Heart right ventricle (tissue), 16 donors: ENCODE measurements around the gene RNF212B. TPM values are rescaled to one million over a fixed set of nuclear protein-coding genes. Genes with fewer than 3 reads are reported as not detected.
A peak's percentile ranks its signal among the peaks of the same experiment; 100 is the strongest.

Source experiments
- ATAC-seq, 8 donors: fragments of 200-7000 bp; cut with Tn5 transposase; one replicate each; pipeline ENCODE4 v1.9.1; 2020; ENCODE audit warnings: mild to moderate bottlenecking in 8 of 8, moderate library complexity in 8 of 8, moderate number of reproducible peaks in 1 of 8
- DNase-seq, 2 donors: peaks; one replicate each; pipeline ENCODE4 v3.0.0-alpha.2; 2020
- H3K27ac ChIP-seq, 10 donors: fragments of 200-600 bp; sonication (generic) in 2 of 10; one replicate each; pipeline versions ENCODE4 v1.5.0 to v1.8.0; 2020 to 2022; ENCODE audit warnings: mild to moderate bottlenecking in 3 of 10
- H3K27me3 ChIP-seq, 7 donors: fragments of 200-600 bp; one replicate each; pipeline ENCODE4 v1.8.0; 2021 to 2022; ENCODE audit warnings: mild to moderate bottlenecking in 2 of 7
- H3K36me3 ChIP-seq, 9 donors: fragments of 200-600 bp; sonication (generic) in 1 of 9; one replicate each; pipeline versions ENCODE4 v1.5.0 to v1.8.0; 2020 to 2022; ENCODE audit warnings: mild to moderate bottlenecking in 2 of 9
- H3K4me1 ChIP-seq, 9 donors: fragments of 200-600 bp; sonication (generic) in 1 of 9; one replicate each; pipeline versions ENCODE4 v1.5.0 to v1.8.0; 2020 to 2022; ENCODE audit warnings: mild to moderate bottlenecking in 4 of 9
- H3K4me3 ChIP-seq, 10 donors: fragments of 200-600 bp; sonication (generic) in 2 of 10; one replicate each; pipeline versions ENCODE4 v1.5.0 to v1.8.0; 2020 to 2022; ENCODE audit warnings: mild to moderate bottlenecking in 7 of 10, moderate library complexity in 2 of 10
- H3K9me3 ChIP-seq, 11 donors: fragments of 200-600 bp in 10 of 11; sonication (generic) in 2 of 11; one replicate each; pipeline versions ENCODE4 v1.5.0 to v1.8.0; 2013 to 2022; ENCODE audit warnings: mild to moderate bottlenecking in 2 of 11, control low read depth in 1 of 11, moderate library complexity in 1 of 11
- CTCF ChIP-seq, 9 donors: fragments of 200-600 bp; sonication (generic) in 2 of 9; IDR thresholded peaks; one replicate each; pipeline versions ENCODE4 v1.5.0 to v1.8.0; 2021 to 2022; ENCODE audit warnings: antibody characterized with exemption in 9 of 9, mild to moderate bottlenecking in 5 of 9, moderate library complexity in 1 of 9
- WGBS, 2 donors: extraction: QIAGEN DNeasy Blood & Tissue Kit; methylation state at CpG; one replicate each; pipeline ENCODE4 v1.1.7; 2013; ENCODE audit warnings: inconsistent platforms in 1 of 2; 5-methylcytosine and 5-hydroxymethylcytosine counted together
- intact Hi-C, 10 donors: fragments of 100-400 bp; cut with DNase I; formaldehyde crosslinking; loops; one replicate each; pipeline versions ENCODE4 v1.11.1 to v1.14.2; 2022
- polyA plus RNA-seq, 2 donors: library from polyadenylated mRNA; stranded (reverse); fragments of 200-250 nt; gene quantifications; one replicate each; pipeline ENCODE4 v1.2.3, GENCODE V29; 2013
- total RNA-seq, 10 donors: library from RNA; stranded (reverse); fragmentation: NEBNext Ultra II Directional in 3 of 10; extraction: Animal tissue kit (Norgen Biotek cat#: 25700) in 3 of 10; gene quantifications; one replicate each; pipeline versions ENCODE4 v1.2.1 to v1.2.4, GENCODE V29; 2021 to 2023
- donor health status: Arrhythmogenic right ventricular cardiomyopathy.
- donor health status: ischemic (EF 13 %, LVEDD 7.1; RV severe dilation, severe dysfunction).
- donor health status: healthy with polysubstance abuse.
- donor health status: DM: no; HTN: yes; CAD: no.
- donor health status: DM: no; HTN: no; CAD: no.
- donor health status: ischemic (EF 25% LVEDD 6.9; RV normal size, moderate dysfunction).
- donor health status: ischemic (EF 25% LVEDD 5.7; RV mildly dilated, moderate dysfunction).
- donor health status: healthy.
- donor health status: DM: yes; HTN: yes; CAD: no.
- donor health status: Ischemic cardiomyopathy.
- donor health status: ischemic (EF 35%, LVEDD 5.7; RV mildly dilated, moderate dysfunction).
- donor health status: nonischemic (EF 11% LVEDD 7.7; RV severe dilation, severe dysfunction).
- donor health status: DM: yes; HTN: yes; CAD: no.
- donor health status: PGD.
- donor health status: ischemic (EF 29% LVEDD 5.4; RV normal size, mild dysfunction).
- donor health status: nonischemic (EF 23%, LVEDD 6.1; RV moderate dilation, normal function).

RNF212B gene
- total and polyA plus RNA-seq, 12 donors, result not detected

GRCh38 chr14:23319746-23320583 is 82.2 kb downstream of the RNF212B start:
- peak overlapping the region; percentile 58 to 95 (median 88) for H3K27ac ChIP-seq
- 89 to 93% methylated on average over 17 of the region's 17 CpGs for WGBS, 2 donors
- ATAC-seq (no peak), DNase-seq (no peak)
- H3K9me3 ChIP-seq, result no peaks in the 10 kb centered on the region
- H3K4me3 ChIP-seq, result peak overlapping the region in 9 of 10 donors; percentile 19 to 96 (median 54)
- H3K4me1 ChIP-seq, result peaks cover 6 to 25% (median 21%) of the 10 kb centered on the region in 9 donors
- TF ChIP-seq CTCF (IDR thresholded peaks at IDR 0.05), result no peak
- peaks cover 0 to 42% (median 20%) of the 10 kb centered on the region in 9 donors for H3K36me3 ChIP-seq
- intact Hi-C loops, result loop anchor here in 9 of 10 donors (2.0 to 10.0 kb wide), 8 partner anchors 13 to 245 kb away; partner anchors contain the start of genes NGDN (in 6 of the 9), THTPA (in 4 of the 9), AP1G2 (in 2 of the 9) and BCL2L2 (in 2 of the 9)
- H3K27me3 ChIP-seq, result no peaks in the 10 kb centered on the region

DNA sequence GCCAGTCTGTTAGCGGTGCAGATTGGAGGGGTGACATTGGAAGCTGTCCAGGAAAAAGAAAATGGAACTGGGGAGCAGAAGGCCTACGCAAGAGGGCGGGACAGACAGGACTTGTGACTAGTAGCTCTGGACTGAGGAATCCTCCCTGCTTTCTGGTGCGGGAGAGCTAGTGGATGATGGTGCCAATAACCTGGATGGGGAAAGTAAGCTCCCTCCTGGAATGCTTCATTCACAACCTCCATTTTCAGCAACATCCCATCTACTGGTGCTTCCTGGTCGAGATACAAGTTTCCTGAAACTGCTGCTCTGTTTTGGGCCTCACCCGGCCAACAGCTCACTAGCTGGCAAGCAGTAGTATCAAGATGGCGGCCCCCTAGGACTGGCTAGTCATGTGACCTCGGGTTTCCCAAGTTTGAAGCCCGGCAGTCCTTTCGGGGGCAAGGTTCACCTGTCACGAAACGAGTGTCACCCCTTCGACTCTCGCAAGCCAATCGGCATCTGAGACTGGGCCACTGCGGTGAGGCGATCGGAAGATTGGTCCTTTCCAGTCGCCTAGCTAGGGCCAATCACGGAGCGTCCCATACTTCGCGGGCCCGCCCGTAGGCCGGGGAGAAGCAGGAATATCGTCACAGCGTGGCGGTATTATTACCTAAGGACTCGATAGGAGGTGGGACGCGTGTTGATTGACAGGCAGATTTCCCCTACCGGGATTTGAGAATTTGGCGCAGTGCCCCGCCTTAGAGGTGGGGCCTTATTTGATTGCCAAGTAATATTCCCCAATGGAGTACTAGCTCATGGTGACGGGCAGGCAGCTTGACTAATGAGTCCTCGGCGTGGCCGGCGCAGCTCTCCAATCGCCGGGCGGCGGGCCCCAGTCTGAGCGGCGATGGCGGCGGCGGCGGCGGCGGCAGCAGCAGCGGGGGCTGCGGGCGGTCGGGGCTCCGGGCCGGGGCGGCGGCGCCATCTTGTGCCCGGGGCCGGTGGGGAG is 83.1 kb downstream of the RNF212B start, which contains the start of gene PABPN1:
PABPN1 (plus strand) TSS at position 874 of the 988 bp plus-strand sequence; CDS start at position 887, 13 bp downstream.
- Histone ChIP-seq H3K9me3 (no peaks in the 10 kb centered on the region), H3K27ac (peak within 1 kb of the TSS; percentile 91 to 99 (median 96)), H3K4me1 (peaks cover 6 to 25% (median 21%) of the 10 kb centered on the region in 9 donors), H3K36me3 (peaks cover 0 to 44% (median 24%) of the 10 kb centered on the region in 9 donors), H3K27me3 (no peaks in the 10 kb centered on the region), H3K4me3 (peak within 1 kb of the TSS; percentile 80 to 96 (median 90))
- ATAC-seq (peak; percentile 94 to 98 (median 96)), DNase-seq (peak; percentile 97 to 99)
- TF ChIP-seq CTCF (IDR thresholded peaks at IDR 0.05), result no peak
- intact Hi-C loops, result loop anchor here in 9 of 10 donors (1.0 to 10.0 kb wide), 10 partner anchors 14 to 244 kb away; partner anchors contain the start of genes NGDN (in 7 of the 9), THTPA (in 4 of the 9), AP1G2 (in 2 of the 9) and BCL2L2 (in 2 of the 9)
- whole genome bisulfite sequencing, 2 donors, result 5% methylated on average over 42 to 63 of the region's 63 CpGs

- no peak for TF ChIP-seq CTCF (IDR thresholded peaks at IDR 0.05)
- DNase-seq (peak in 1 of 2 donors; percentile 44), ATAC-seq (peak in 5 of 8 donors; percentile 3 to 31 (median 4))
- Histone ChIP-seq H3K4me3 (peak overlapping the region; percentile 80 to 96 (median 90)), H3K36me3 (peaks cover 0 to 45% (median 24%) of the 10 kb centered on the region in 9 donors), H3K9me3 (no peaks in the 10 kb centered on the region), H3K27me3 (no peaks in the 10 kb centered on the region), H3K4me1 (peaks cover 6 to 25% (median 21%) of the 10 kb centered on the region in 9 donors), H3K27ac (peak overlapping the region; percentile 91 to 99 (median 96))
- WGBS, 2 donors, result 1% methylated on average over 48 to 64 of the region's 64 CpGs
- intact Hi-C loops, result loop anchor here in 9 of 10 donors (1.0 to 10.0 kb wide), 10 partner anchors 15 to 243 kb away; partner anchors contain the start of genes NGDN (in 7 of the 9), THTPA (in 4 of the 9), AP1G2 (in 2 of the 9) and BCL2L2 (in 2 of the 9)
These were observed 84.1 kb downstream of the RNF212B start for GRCh38 chr14:23321572-23322547.

Other genes starting within 250 kb of the RNF212B start
- gene C14orf93, start 227.8 kb upstream of the RNF212B start, total RNA-seq, result 1 to 10 TPM; 3.2 to 6.2 (median 4.8) TPM
- gene C14orf93, start 227.8 kb upstream of the RNF212B start, polyA plus RNA-seq, result 1 to 10 TPM; 3.2 to 6.7 TPM
- gene PSMB5, start 203.0 kb upstream of the RNF212B start, total RNA-seq, result 100 to 1,000 TPM; 111 to 141 (median 122) TPM
- gene PSMB5, start 203.0 kb upstream of the RNF212B start, polyA plus RNA-seq, result 100 to 1,000 TPM in 1 of 2 donors, 10 to 100 TPM in 1; 35.6 to 206 TPM
- gene PSMB11, start 195.7 kb upstream of the RNF212B start, total RNA-seq, result not detected
- not detected for gene PSMB11, start 195.7 kb upstream of the RNF212B start, polyA plus RNA-seq
- gene CDH24, start 180.4 kb upstream of the RNF212B start, total RNA-seq, result 1 to 10 TPM in 7 of 10 donors, under 1 TPM in 3; 0.57 to 4.4 (median 1.3) TPM
- 1 to 10 TPM; 1.9 to 9.1 TPM for gene CDH24, start 180.4 kb upstream of the RNF212B start, polyA plus RNA-seq
- gene ACIN1, start 142.8 kb upstream of the RNF212B start, total RNA-seq, result 10 to 100 TPM; 60.2 to 79.7 (median 68.0) TPM
- 100 to 1,000 TPM in 1 of 2 donors, 10 to 100 TPM in 1; 35.7 to 119 TPM for gene ACIN1, start 142.8 kb upstream of the RNF212B start, polyA plus RNA-seq
- gene C14orf119, start 142.4 kb upstream of the RNF212B start, total RNA-seq, result 10 to 100 TPM; 22.3 to 35.9 (median 28.4) TPM
- 10 to 100 TPM in 1 of 2 donors, 1 to 10 TPM in 1; 9.8 to 43.3 TPM for gene C14orf119, start 142.4 kb upstream of the RNF212B start, polyA plus RNA-seq
- not detected for gene CIROP, start 132.9 kb upstream of the RNF212B start, total RNA-seq
- not detected for gene CIROP, start 132.9 kb upstream of the RNF212B start, polyA plus RNA-seq
- under 1 TPM in 1 of 10 donors, not detected in 9; 0.53 TPM for gene CEBPE, start 118.7 kb upstream of the RNF212B start, total RNA-seq
- under 1 TPM in 1 of 2 donors, not detected in 1; 0.07 TPM for gene CEBPE, start 118.7 kb upstream of the RNF212B start, polyA plus RNA-seq
- gene SLC7A8, start 54.3 kb upstream of the RNF212B start, total RNA-seq, result 10 to 100 TPM in 4 of 10 donors, 1 to 10 TPM in 6; 5.9 to 14.8 (median 9.6) TPM
- 10 to 100 TPM in 1 of 2 donors, 1 to 10 TPM in 1; 7.8 to 14.9 TPM for gene SLC7A8, start 54.3 kb upstream of the RNF212B start, polyA plus RNA-seq
- 10 to 100 TPM in 4 of 10 donors, 1 to 10 TPM in 6; 5.7 to 13.4 (median 9.5) TPM for gene HOMEZ, start 48.2 kb downstream of the RNF212B start, total RNA-seq
- gene HOMEZ, start 48.2 kb downstream of the RNF212B start, polyA plus RNA-seq, result 1 to 10 TPM; 7.0 to 7.3 TPM
- 1 to 10 TPM; 4.5 to 9.3 (median 6.6) TPM for gene PPP1R3E, start 64.9 kb downstream of the RNF212B start, total RNA-seq
- gene PPP1R3E, start 64.9 kb downstream of the RNF212B start, polyA plus RNA-seq, result 10 to 100 TPM in 1 of 2 donors, 1 to 10 TPM in 1; 2.3 to 20.6 TPM
- 10 to 100 TPM; 33.3 to 44.9 (median 38.2) TPM for gene BCL2L2, start 68.9 kb downstream of the RNF212B start, total RNA-seq
- gene BCL2L2, start 68.9 kb downstream of the RNF212B start, polyA plus RNA-seq, result 10 to 100 TPM; 16.8 to 22.4 TPM
- 10 to 100 TPM; 57.0 to 96.1 (median 67.8) TPM for gene PABPN1, start 83.5 kb downstream of the RNF212B start, total RNA-seq
- 100 to 1,000 TPM in 1 of 2 donors, 10 to 100 TPM in 1; 67.0 to 196 TPM for gene PABPN1, start 83.5 kb downstream of the RNF212B start, polyA plus RNA-seq
- 10 to 100 TPM in 4 of 10 donors, 1 to 10 TPM in 6; 4.8 to 18.9 (median 9.6) TPM for gene SLC22A17, start 115.0 kb downstream of the RNF212B start, total RNA-seq
- gene SLC22A17, start 115.0 kb downstream of the RNF212B start, polyA plus RNA-seq, result 10 to 100 TPM in 1 of 2 donors, 1 to 10 TPM in 1; 9.9 to 10.6 TPM
- 1 to 10 TPM; 1.1 to 3.7 (median 2.2) TPM for gene EFS, start 127.2 kb downstream of the RNF212B start, total RNA-seq
- 1 to 10 TPM; 3.7 to 6.0 TPM for gene EFS, start 127.2 kb downstream of the RNF212B start, polyA plus RNA-seq
- gene IL25, start 134.9 kb downstream of the RNF212B start, total RNA-seq, result under 1 TPM in 1 of 10 donors, not detected in 9; 0.29 TPM
- gene IL25, start 134.9 kb downstream of the RNF212B start, polyA plus RNA-seq, result not detected
- under 1 TPM in 3 of 10 donors, not detected in 7; 0.32 to 0.53 (median 0.49) TPM for gene CMTM5, start 139.1 kb downstream of the RNF212B start, total RNA-seq
- gene CMTM5, start 139.1 kb downstream of the RNF212B start, polyA plus RNA-seq, result 1 to 10 TPM; 2.9 to 5.3 TPM
- 1,000 to 10,000 TPM in 2 of 10 donors, 100 to 1,000 TPM in 6, 10 to 100 TPM in 2; 76.6 to 7,525 (median 125) TPM for gene MYH6, start 170.3 kb downstream of the RNF212B start, total RNA-seq
- gene MYH6, start 170.3 kb downstream of the RNF212B start, polyA plus RNA-seq, result 1,000 to 10,000 TPM; 3,967 to 5,106 TPM
- over 10,000 TPM in 9 of 10 donors, 1,000 to 10,000 TPM in 1; 7,779 to 22,607 (median 19,145) TPM for gene MYH7, start 197.7 kb downstream of the RNF212B start, total RNA-seq
- gene MYH7, start 197.7 kb downstream of the RNF212B start, polyA plus RNA-seq, result 1,000 to 10,000 TPM in 1 of 2 donors, 100 to 1,000 TPM in 1; 641 to 7,351 TPM
- gene NGDN, start 231.8 kb downstream of the RNF212B start, total RNA-seq, result 10 to 100 TPM; 14.4 to 20.9 (median 17.2) TPM
- gene NGDN, start 231.8 kb downstream of the RNF212B start, polyA plus RNA-seq, result 10 to 100 TPM; 22.2 to 40.5 TPM